ENCODE data around the gene GALNT17. TPM values are rescaled to one million over a fixed set of nuclear protein-coding genes. Genes with fewer than 3 reads are reported as not detected.
A peak's percentile ranks its signal among the peaks of the same experiment; 100 is the strongest.

GALNT17 gene
- total and polyA plus RNA-seq, 2 experiments from 2014 or later = 11.1 to 65.6 TPM

DNA sequence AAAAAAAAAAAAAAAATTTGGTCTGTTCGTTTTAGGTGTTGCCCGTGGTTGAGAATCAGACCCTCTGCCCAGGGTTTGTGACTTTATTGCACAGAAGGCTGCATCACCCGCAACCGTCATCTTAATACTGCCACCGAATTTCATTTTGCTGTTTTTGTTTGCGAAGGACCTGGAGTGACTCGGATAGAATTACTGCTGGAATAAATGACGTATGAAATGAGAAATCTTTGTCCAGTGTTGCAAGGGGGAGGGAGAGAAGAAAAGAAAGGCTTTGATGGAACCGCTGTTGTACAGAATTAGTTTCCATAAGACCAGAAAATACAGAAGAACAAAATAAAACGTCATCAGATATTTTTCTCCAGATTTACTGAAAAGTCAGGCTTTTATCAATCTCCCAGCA is 103.3 kb downstream of the GALNT17 start:
- H2AFZ ChIP-seq = no peak overlapping the region
- no peaks in the 10 kb centered on the region for H3K27me3 ChIP-seq (ENCODE audit: insufficient read depth)
- no peak for ATAC-seq
- H3F3A ChIP-seq (replicated peaks; ENCODE audit: low read depth) = no peaks in the 10 kb centered on the region
- Mint-ChIP-seq H3K9me3 (peaks cover 20% of the 10 kb centered on the region), H3K27me3 (ENCODE audit: insufficient read depth, low read depth, poor library complexity) (peaks cover 9% of the 10 kb centered on the region), H3K4me3 (no peak overlapping the region), H3K36me3 (ENCODE audit: low read depth) (peaks cover 27% of the 10 kb centered on the region), H3K4me1 (peaks cover 32% of the 10 kb centered on the region), H3K27ac (no peak overlapping the region; the same call in 1 of the 2 replicates)
- H3K4me3 ChIP-seq = no peak overlapping the region
- DNase-seq (ENCODE audit: low spot score) = no peak
- H4K20me1 ChIP-seq (replicated peaks; ENCODE audit: insufficient read depth) = no peaks in the 10 kb centered on the region
- no peaks in the 10 kb centered on the region for H3K36me3 ChIP-seq (ENCODE audit: insufficient read depth)
- no peak overlapping the region for H3K4me2 ChIP-seq
- H3K4me1 ChIP-seq (ENCODE audit: insufficient read depth) = peaks cover 41% of the 10 kb centered on the region
- TF ChIP-seq REST (IDR thresholded peaks at IDR 0.05; ENCODE audit: unreplicated experiment) (no peak), STAT1 (IDR thresholded peaks at IDR 0.05; ENCODE audit: unreplicated experiment) (no peak), CTCF (conservative IDR thresholded peaks at IDR 0.05; ENCODE audit: low read depth in 2 of 2) (no peak), ETS1 (IDR thresholded peaks at IDR 0.05) (no peak), EZH2phosphoT487 (IDR thresholded peaks at IDR 0.05; ENCODE audit: unreplicated experiment) (no peak), EZH2 (IDR thresholded peaks at IDR 0.05; ENCODE audit: low read depth, unreplicated experiment) (no peak), NANOG (IDR thresholded peaks at IDR 0.05; ENCODE audit: borderline replicate concordance) (no peak), ZNF331 (CRISPR knock-in tag; IDR thresholded peaks at IDR 0.05; ENCODE audit: low read depth) (no peak), POLR2AphosphoS5 (IDR thresholded peaks at IDR 0.05; ENCODE audit: low read depth) (no peak), JUNB (IDR thresholded peaks at IDR 0.05; ENCODE audit: unreplicated experiment) (no peak), CREB1 (CRISPR knock-in tag; IDR thresholded peaks at IDR 0.05; ENCODE audit: low read depth) (no peak), ZNF114 (CRISPR knock-in tag; IDR thresholded peaks at IDR 0.05) (no peak)
- TF ChIP-seq, protein P1, sequence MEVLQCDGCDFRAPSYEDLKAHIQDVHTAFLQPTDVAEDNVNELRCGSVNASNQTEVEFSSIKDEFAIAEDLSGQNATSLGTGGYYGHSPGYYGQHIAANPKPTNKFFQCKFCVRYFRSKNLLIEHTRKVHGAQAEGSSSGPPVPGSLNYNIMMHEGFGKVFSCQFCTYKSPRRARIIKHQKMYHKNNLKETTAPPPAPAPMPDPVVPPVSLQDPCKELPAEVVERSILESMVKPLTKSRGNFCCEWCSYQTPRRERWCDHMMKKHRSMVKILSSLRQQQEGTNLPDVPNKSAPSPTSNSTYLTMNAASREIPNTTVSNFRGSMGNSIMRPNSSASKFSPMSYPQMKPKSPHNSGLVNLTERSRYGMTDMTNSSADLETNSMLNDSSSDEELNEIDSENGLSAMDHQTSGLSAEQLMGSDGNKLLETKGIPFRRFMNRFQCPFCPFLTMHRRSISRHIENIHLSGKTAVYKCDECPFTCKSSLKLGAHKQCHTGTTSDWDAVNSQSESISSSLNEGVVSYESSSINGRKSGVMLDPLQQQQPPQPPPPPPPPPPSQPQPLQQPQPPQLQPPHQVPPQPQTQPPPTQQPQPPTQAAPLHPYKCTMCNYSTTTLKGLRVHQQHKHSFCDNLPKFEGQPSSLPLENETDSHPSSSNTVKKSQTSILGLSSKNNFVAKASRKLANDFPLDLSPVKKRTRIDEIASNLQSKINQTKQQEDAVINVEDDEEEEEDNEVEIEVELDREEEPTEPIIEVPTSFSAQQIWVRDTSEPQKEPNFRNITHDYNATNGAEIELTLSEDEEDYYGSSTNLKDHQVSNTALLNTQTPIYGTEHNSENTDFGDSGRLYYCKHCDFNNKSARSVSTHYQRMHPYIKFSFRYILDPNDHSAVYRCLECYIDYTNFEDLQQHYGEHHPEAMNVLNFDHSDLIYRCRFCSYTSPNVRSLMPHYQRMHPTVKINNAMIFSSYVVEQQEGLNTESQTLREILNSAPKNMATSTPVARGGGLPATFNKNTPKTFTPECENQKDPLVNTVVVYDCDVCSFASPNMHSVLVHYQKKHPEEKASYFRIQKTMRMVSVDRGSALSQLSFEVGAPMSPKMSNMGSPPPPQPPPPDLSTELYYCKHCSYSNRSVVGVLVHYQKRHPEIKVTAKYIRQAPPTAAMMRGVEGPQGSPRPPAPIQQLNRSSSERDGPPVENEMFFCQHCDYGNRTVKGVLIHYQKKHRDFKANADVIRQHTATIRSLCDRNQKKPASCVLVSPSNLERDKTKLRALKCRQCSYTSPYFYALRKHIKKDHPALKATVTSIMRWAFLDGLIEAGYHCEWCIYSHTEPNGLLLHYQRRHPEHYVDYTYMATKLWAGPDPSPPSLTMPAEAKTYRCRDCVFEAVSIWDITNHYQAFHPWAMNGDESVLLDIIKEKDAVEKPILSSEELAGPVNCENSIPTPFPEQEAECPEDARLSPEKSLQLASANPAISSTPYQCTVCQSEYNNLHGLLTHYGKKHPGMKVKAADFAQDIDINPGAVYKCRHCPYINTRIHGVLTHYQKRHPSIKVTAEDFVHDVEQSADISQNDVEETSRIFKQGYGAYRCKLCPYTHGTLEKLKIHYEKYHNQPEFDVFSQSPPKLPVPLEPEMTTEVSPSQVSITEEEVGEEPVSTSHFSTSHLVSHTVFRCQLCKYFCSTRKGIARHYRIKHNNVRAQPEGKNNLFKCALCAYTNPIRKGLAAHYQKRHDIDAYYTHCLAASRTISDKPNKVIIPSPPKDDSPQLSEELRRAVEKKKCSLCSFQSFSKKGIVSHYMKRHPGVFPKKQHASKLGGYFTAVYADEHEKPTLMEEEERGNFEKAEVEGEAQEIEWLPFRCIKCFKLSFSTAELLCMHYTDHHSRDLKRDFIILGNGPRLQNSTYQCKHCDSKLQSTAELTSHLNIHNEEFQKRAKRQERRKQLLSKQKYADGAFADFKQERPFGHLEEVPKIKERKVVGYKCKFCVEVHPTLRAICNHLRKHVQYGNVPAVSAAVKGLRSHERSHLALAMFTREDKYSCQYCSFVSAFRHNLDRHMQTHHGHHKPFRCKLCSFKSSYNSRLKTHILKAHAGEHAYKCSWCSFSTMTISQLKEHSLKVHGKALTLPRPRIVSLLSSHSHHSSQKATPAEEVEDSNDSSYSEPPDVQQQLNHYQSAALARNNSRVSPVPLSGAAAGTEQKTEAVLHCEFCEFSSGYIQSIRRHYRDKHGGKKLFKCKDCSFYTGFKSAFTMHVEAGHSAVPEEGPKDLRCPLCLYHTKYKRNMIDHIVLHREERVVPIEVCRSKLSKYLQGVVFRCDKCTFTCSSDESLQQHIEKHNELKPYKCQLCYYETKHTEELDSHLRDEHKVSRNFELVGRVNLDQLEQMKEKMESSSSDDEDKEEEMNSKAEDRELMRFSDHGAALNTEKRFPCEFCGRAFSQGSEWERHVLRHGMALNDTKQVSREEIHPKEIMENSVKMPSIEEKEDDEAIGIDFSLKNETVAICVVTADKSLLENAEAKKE (CRISPR knock-in tag; IDR thresholded peaks at IDR 0.05) = no peak
- peaks cover 99% of the 10 kb centered on the region for H3K79me2 ChIP-seq (replicated peaks; ENCODE audit: insufficient read depth)
- peaks cover 7% of the 10 kb centered on the region; the same call in 1 of the 2 replicates for H3K9me2 ChIP-seq (ENCODE audit: insufficient read depth)
- H3K27ac ChIP-seq (ENCODE audit: low read depth) = peak overlapping the region; percentile 88; the same call in 1 of the 2 replicates

All from GM23338 (cell line).